DOHH2 (cell line): ENCODE measurements around the gene KHDC4.

ENCODE experiments used
- CTCF ChIP-seq: fragments of 200-600 bp; sonication (generic); IDR thresholded peaks from one replicate; pipeline ENCODE4 v1.5.1; 2014; ENCODE audit warnings: antibody characterized with exemption, mild to moderate bottlenecking, low read depth, low read length; ENCODE audit not compliant: poor library complexity, severe bottlenecking
- EZH2phosphoT487 ChIP-seq: fragments of 200-600 bp; sonication (generic); IDR thresholded peaks from 2 replicates; pipeline ENCODE4 v1.6.1; 2017; ENCODE audit warnings: borderline replicate concordance, mild to moderate bottlenecking, antibody characterized with exemption, low read length, moderate library complexity, mixed read lengths

- peak; percentile 14 for TF ChIP-seq CTCF
- TF ChIP-seq EZH2phosphoT487: no peak
These were observed 27.7 kb upstream of the KHDC4 start for GRCh38 chr1:155961937-155962336.
